Loucy (cell line): ENCODE results near the gene PCDHB16.
"Not testable (repeated sequence)": the region's sequence is repeated elsewhere in the genome, so short reads cannot be mapped to it uniquely, and the experiment has no call there.

Experiments
- EZH2phosphoT487 ChIP-seq: fragments of 200-600 bp; IDR thresholded peaks from 2 replicates; pipeline ENCODE4 v1.6.1; 2018; ENCODE audit warnings: antibody characterized with exemption, mild to moderate bottlenecking, moderate library complexity, borderline replicate concordance
- TF ChIP-seq, protein P1 (sequence below): fragments of 200-600 bp; sonication (generic); conservative IDR thresholded peaks from 2 replicates; pipeline ENCODE4 v1.5.1; 2014; ENCODE audit warnings: mild to moderate bottlenecking, antibody characterized with exemption, low read length

DNA sequence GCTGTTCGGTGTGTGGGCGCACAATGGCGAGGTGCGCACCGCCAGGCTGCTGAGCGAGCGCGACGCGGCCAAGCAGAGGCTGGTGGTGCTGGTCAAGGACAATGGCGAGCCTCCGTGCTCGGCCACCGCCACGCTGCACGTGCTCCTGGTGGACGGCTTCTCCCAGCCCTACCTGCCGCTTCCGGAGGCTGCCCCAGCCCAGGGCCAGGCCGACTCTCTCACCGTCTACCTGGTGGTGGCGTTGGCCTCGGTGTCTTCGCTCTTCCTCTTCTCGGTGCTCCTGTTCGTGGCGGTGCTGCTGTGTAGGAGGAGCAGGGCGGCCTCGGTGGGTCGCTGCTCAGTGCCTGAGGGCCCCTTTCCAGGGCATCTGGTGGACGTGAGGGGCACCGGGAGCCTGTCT is 2.3 kb upstream of the PCDHB16 start:
- TF ChIP-seq, protein P1, sequence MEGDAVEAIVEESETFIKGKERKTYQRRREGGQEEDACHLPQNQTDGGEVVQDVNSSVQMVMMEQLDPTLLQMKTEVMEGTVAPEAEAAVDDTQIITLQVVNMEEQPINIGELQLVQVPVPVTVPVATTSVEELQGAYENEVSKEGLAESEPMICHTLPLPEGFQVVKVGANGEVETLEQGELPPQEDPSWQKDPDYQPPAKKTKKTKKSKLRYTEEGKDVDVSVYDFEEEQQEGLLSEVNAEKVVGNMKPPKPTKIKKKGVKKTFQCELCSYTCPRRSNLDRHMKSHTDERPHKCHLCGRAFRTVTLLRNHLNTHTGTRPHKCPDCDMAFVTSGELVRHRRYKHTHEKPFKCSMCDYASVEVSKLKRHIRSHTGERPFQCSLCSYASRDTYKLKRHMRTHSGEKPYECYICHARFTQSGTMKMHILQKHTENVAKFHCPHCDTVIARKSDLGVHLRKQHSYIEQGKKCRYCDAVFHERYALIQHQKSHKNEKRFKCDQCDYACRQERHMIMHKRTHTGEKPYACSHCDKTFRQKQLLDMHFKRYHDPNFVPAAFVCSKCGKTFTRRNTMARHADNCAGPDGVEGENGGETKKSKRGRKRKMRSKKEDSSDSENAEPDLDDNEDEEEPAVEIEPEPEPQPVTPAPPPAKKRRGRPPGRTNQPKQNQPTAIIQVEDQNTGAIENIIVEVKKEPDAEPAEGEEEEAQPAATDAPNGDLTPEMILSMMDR, result not testable (repeated sequence)
- TF ChIP-seq EZH2phosphoT487, result not testable (repeated sequence)
